Ishikawa (cell line): ENCODE data around the gene DNAH3.

ENCODE experiments used
- RAD21 ChIP-seq: IDR thresholded peaks from 2 replicates; pipeline ENCODE4 v1.6.1; 2012; ENCODE audit warnings: low read depth
- TAF1 ChIP-seq: IDR thresholded peaks from 2 replicates; pipeline ENCODE4 v1.6.1; 2012; ENCODE audit warnings: low read depth, mild to moderate bottlenecking

- TF ChIP-seq TAF1 (no peak), RAD21 (no peak)
These were observed 10.6 kb upstream of the DNAH3 start for GRCh38 chr16:21161211-21161610.
